ENCODE data around the gene DIAPH3.

DNA sequence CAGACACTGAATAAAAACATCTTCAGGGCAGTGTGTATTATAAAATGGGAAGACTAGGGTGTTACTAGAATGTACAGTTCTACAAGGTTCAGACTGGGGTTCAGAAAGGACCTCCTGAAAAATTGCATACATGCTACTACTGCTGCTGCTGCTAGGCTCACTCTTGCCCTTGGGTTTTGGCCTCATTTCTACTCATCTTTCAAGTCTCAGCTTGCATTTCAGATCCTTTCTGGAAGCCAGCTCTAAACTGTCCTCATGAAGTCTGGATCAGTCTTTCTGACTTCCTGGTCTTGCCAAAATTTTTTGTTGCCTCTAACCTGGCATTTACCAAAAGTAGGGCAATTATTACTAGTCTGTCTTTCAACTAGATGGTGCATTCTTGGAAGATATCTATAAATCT lies 393.3 kb downstream of the DIAPH3 start:
- TF ChIP-seq, protein P1, sequence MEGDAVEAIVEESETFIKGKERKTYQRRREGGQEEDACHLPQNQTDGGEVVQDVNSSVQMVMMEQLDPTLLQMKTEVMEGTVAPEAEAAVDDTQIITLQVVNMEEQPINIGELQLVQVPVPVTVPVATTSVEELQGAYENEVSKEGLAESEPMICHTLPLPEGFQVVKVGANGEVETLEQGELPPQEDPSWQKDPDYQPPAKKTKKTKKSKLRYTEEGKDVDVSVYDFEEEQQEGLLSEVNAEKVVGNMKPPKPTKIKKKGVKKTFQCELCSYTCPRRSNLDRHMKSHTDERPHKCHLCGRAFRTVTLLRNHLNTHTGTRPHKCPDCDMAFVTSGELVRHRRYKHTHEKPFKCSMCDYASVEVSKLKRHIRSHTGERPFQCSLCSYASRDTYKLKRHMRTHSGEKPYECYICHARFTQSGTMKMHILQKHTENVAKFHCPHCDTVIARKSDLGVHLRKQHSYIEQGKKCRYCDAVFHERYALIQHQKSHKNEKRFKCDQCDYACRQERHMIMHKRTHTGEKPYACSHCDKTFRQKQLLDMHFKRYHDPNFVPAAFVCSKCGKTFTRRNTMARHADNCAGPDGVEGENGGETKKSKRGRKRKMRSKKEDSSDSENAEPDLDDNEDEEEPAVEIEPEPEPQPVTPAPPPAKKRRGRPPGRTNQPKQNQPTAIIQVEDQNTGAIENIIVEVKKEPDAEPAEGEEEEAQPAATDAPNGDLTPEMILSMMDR (conservative IDR thresholded peaks at IDR 0.05; ENCODE audit: low read length), result no peak
- no peak for TF ChIP-seq EZH2phosphoT487 (IDR thresholded peaks at IDR 0.05; ENCODE audit: borderline replicate concordance)
